ENCODE measurements around the gene KDR.

Gene KDR

DNA sequence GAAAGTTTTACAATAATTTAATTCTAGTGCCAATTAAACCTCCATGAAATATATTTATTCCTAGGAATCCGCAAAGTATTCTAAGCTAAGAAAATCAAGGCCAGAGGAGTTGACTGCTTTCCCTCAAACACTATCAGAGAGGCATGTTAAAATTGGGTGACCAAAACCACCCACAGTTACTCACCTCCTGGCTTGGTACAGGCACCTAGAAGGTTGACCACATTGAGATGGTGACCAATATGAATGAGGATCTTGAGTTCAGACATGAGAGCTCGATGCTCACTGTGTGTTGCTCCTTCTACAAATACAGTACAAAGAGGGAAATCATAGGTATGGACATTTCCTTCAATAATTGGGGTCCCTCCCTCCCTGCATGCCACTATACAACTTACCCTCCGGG, 29.4 kb downstream of the KDR start:
- DNase-seq (ENCODE audit: low read depth): no peak
- TF ChIP-seq CTCF (IDR thresholded peaks at IDR 0.05; ENCODE audit: insufficient read depth, low read depth, low read length, missing control alignments): no peak

DNA sequence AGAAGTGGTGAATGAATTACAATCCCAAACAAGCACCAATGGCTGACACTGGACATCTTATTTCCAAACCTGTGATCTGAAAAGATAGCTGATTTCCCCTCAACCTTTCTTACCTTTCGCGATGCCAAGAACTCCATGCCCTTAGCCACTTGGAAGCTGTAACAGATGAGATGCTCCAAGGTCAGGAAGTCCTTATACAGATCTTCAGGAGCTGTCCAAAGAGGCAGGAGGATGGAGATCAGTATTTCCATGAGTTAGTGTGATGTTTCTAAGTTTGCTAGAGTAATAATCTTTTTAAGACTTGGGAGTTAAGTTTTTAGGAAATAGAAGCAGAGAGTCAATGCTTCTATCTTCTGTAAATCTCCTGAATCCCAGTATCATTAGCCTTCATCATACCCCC, 32.9 kb downstream of the KDR start:
- H3K4me3 ChIP-seq (ENCODE audit: low read depth, low read length): no peak overlapping the region
- DNase-seq (ENCODE audit: low read depth): no peak
- TF ChIP-seq CTCF (IDR thresholded peaks at IDR 0.05; ENCODE audit: insufficient read depth, low read depth, low read length, missing control alignments): no peak

More for the DNA sequence above, 29.4 kb downstream of the KDR start:
- no peak overlapping the region for H3K4me3 ChIP-seq (ENCODE audit: low read depth, low read length)

- no peak for TF ChIP-seq CTCF (IDR thresholded peaks at IDR 0.05; ENCODE audit: insufficient read depth, low read depth, low read length, missing control alignments)
- H3K4me3 ChIP-seq (ENCODE audit: low read depth, low read length): no peak overlapping the region
- no peak for DNase-seq (ENCODE audit: low read depth)
These were observed 35.5 kb downstream of the KDR start for GRCh38 chr4:55089916-55090315.

- no peak overlapping the region for H3K4me3 ChIP-seq (ENCODE audit: low read depth, low read length)
These were observed 37.5 kb downstream of the KDR start for GRCh38 chr4:55087913-55088260.

GRCh38 chr4:55087009-55087912, 38.1 kb downstream of the KDR start:
- TF ChIP-seq CTCF (IDR thresholded peaks at IDR 0.05; ENCODE audit: insufficient read depth, low read depth, low read length, missing control alignments): no peak
- H3K4me3 ChIP-seq (ENCODE audit: low read depth, low read length): no peak overlapping the region
- no peak for DNase-seq (ENCODE audit: low read depth)

More at GRCh38 chr4:55087913-55088260, 37.5 kb downstream of the KDR start:
- DNase-seq (ENCODE audit: low read depth): no peak
- TF ChIP-seq CTCF (IDR thresholded peaks at IDR 0.05; ENCODE audit: insufficient read depth, low read depth, low read length, missing control alignments): no peak

DNA sequence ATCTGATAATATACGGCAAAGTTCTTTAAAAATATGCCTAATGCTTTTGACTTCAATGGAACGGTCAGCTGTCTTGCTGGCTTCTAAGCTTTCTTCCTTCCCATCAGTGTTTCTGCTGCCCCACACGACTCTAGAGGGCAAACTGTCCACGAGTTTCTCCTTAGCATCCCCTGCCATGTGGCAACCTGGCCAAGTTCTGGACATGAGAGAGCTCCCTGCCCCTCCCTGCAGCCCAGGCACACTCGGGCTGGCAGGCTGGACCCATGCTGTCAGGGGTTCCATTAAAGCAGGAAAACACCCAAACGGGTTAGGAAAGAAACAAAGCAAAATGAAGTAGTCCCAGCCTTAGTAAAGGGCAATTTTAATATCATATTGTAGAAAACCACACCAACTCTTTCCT, 38.8 kb downstream of the KDR start:
- no peak overlapping the region for H3K4me3 ChIP-seq (ENCODE audit: low read depth, low read length)
- DNase-seq (ENCODE audit: low read depth): no peak
- TF ChIP-seq CTCF (IDR thresholded peaks at IDR 0.05; ENCODE audit: insufficient read depth, low read depth, low read length, missing control alignments): no peak

DNA sequence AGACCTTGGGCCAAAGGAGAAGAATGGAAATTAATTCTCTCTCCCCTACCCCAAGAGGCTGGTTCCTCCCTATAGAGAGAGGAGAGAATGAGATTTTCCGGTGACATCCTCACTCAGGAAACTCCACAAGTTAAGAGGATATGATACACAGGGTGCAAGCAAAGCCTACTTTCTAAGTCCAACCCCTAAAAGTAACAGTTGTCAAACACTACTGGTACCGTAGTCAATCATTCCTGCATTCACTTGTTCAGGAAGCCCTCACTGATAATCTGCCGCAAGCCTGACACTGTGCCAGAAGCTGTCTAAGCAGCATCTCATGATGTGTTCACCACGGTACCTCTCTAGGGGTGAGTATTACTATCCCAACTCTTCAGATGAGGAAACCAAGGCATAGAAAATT, 41.7 kb downstream of the KDR start:
- no peak for DNase-seq (ENCODE audit: low read depth)
- no peak overlapping the region for H3K4me3 ChIP-seq (ENCODE audit: low read depth, low read length)

More for the DNA sequence above, 41.7 kb downstream of the KDR start:
- TF ChIP-seq CTCF (IDR thresholded peaks at IDR 0.05; ENCODE audit: insufficient read depth, low read depth, low read length, missing control alignments): no peak
